HCT116 (cell line): Measurements from ENCODE around the gene SUDS3. TPM values are rescaled to one million over a fixed set of nuclear protein-coding genes. Genes with fewer than 3 reads are reported as not detected.

ENCODE experiments used
- ATAC-seq: fragments of 200-7000 bp; cut with Tn5 transposase; 2 replicates; pipeline ENCODE4 v1.9.1; 2020; ENCODE audit warnings: mild to moderate bottlenecking, moderate library complexity
- BruUV-seq: library from RNA; stranded (reverse); fragments of 400-500 nt; replicated peaks from 2 replicates; lab custom pipeline; 2021; lab: Mats Ljungman, UMichigan
- CTCF ChIA-PET: fragments of 300-600 bp; sonication (Branson Sonifier 250); formaldehyde crosslinking; loops from one replicate; lab custom pipeline; 2021; ENCODE audit warnings: antibody characterized with exemption; lab: Charles Lee
- POLR2A ChIA-PET: fragments of 300-600, 350-600 bp; sonication (Branson Sonifier 250); formaldehyde crosslinking; loops from one replicate; lab custom pipeline; 2021; ENCODE audit warnings: antibody characterized with exemption; lab: Charles Lee
- RAD21 ChIA-PET, 2 experiments: fragments of 300-600 bp; sonication (Branson Sonifier 250); formaldehyde crosslinking; loops; one replicate each; lab custom pipeline; 2023; ENCODE audit warnings: low total read pairs in 2 of 2; ENCODE audit not compliant: uncharacterized antibody in 2 of 2, unreplicated experiment in 2 of 2, low non-redundant PET in 1 of 2; lab: Charles Lee
- DNase-seq: peaks from one replicate; pipeline ENCODE4 v3.0.0-alpha.2; 2010; ENCODE audit warnings: low read depth, low spot score
- H2AFZ ChIP-seq: fragments of 200-600 bp; shearing (Covaris generic), sonication (generic); 2 replicates; pipeline ENCODE4 v1.6.1; 2017; ENCODE audit warnings: low read depth, mixed run types, mixed read lengths, antibody characterized with exemption, low read length; ENCODE audit not compliant: poor library complexity, severe bottlenecking
- H3K27ac ChIP-seq: 2 replicates; pipeline ENCODE4 v1.5.1; 2012; ENCODE audit warnings: low read depth, low read length
- H3K27me3 ChIP-seq: fragments of 200-600 bp; sonication (generic); 2 replicates; pipeline ENCODE4 v1.6.1; 2016; ENCODE audit warnings: mixed run types, low read length, mixed read lengths; ENCODE audit not compliant: insufficient read depth
- H3K36me3 ChIP-seq, 2 experiments: fragments of 200-500 bp in 1 of 2; fragments of 200-600 bp in 1 of 2; sonication (Bioruptor generic) in 1 of 2; sonication (generic) in 1 of 2; 2 replicates each; pipeline versions ENCODE4 v1.5.1 to v1.6.1; 2014 to 2016; ENCODE audit warnings: low read length in 2 of 2, inconsistent platforms in 1 of 2, mixed read lengths in 1 of 2, mixed run types in 1 of 2; ENCODE audit not compliant: insufficient read depth in 2 of 2, control insufficient read depth in 1 of 2
- H3K4me1 ChIP-seq, 2 experiments: fragments of 200-600 bp in 1 of 2; sonication (generic) in 1 of 2; 2 replicates each; pipeline versions ENCODE4 v1.5.1 to v1.6.1; 2012 to 2017; ENCODE audit warnings: low read length in 2 of 2, inconsistent platforms in 1 of 2, mild to moderate bottlenecking in 1 of 2, mixed read lengths in 1 of 2, mixed run types in 1 of 2, moderate library complexity in 1 of 2; ENCODE audit not compliant: insufficient read depth in 2 of 2, control insufficient read depth in 1 of 2
- H3K4me2 ChIP-seq: fragments of 200-600 bp; sonication (generic); 2 replicates; pipeline ENCODE4 v1.6.1; 2017; ENCODE audit warnings: mixed run types, low read length, mixed read lengths
- H3K4me3 ChIP-seq, 2 experiments: fragments of 200-600 bp in 1 of 2; sonication (generic) in 1 of 2; replicated peaks in 1 of 2; 2 replicates each; pipeline ENCODE4 v1.5.1; 2011 to 2016; ENCODE audit warnings: low read length in 2 of 2, control low read depth in 1 of 2, low read depth in 1 of 2, mild to moderate bottlenecking in 1 of 2, mixed read lengths in 1 of 2, mixed run types in 1 of 2
- H3K79me2 ChIP-seq: fragments of 200-600 bp; sonication (generic); 2 replicates; pipeline ENCODE4 v1.6.1; 2017; ENCODE audit warnings: mild to moderate bottlenecking, mixed run types, low read length, moderate library complexity, mixed read lengths; ENCODE audit not compliant: insufficient read depth
- H3K9ac ChIP-seq: fragments of 200-600 bp; sonication (generic); 2 replicates; pipeline ENCODE4 v1.6.1; 2016; ENCODE audit warnings: low read length, mixed read lengths
- H3K9me2 ChIP-seq: fragments of 200-600 bp; sonication (generic), shearing (Covaris generic); 2 replicates; pipeline ENCODE4 v1.6.1; 2017; ENCODE audit warnings: mixed run types, mild to moderate bottlenecking, moderate library complexity; ENCODE audit not compliant: insufficient read depth
- H3K9me3 ChIP-seq, 2 experiments: fragments of 200-500 bp in 1 of 2; fragments of 200-600 bp in 1 of 2; sonication (Bioruptor generic) in 1 of 2; sonication (generic) in 1 of 2; 2 replicates each; pipeline ENCODE4 v1.6.1; 2014 to 2017; ENCODE audit warnings: low read length in 2 of 2, mixed read lengths in 2 of 2, inconsistent platforms in 1 of 2, low read depth in 1 of 2, mild to moderate bottlenecking in 1 of 2, mixed run types in 1 of 2, moderate library complexity in 1 of 2; ENCODE audit not compliant: control insufficient read depth in 1 of 2, insufficient read depth in 1 of 2
- H4K20me1 ChIP-seq: fragments of 200-600 bp; sonication (generic), shearing (Covaris generic); 2 replicates; pipeline ENCODE4 v1.6.1; 2017; ENCODE audit warnings: mixed run types, mild to moderate bottlenecking, moderate library complexity; ENCODE audit not compliant: insufficient read depth
- EGR1 ChIP-seq: IDR thresholded peaks from 2 replicates; pipeline ENCODE4 v1.6.1; 2012; ENCODE audit warnings: low read depth
- FOSL1 ChIP-seq: IDR thresholded peaks from 2 replicates; pipeline ENCODE4 v1.6.1; 2012; ENCODE audit warnings: low read depth
- TCF7L2 ChIP-seq: IDR thresholded peaks from 2 replicates; pipeline ENCODE4 v1.7.0; 2011; ENCODE audit warnings: borderline replicate concordance, inconsistent platforms; ENCODE audit not compliant: insufficient read depth, insufficient read length; ENCODE audit errors: extremely low read depth
- intact Hi-C: fragments of 100-400 bp; cut with micrococcal nuclease; formaldehyde crosslinking; loops from 2 replicates; pipeline ENCODE4 v1.10.0; 2022
- total RNA-seq: library from RNA; stranded (reverse); gene quantifications from one replicate; pipeline ENCODE4 v1.2.1, GENCODE V29; 2021; ENCODE audit not compliant: unreplicated experiment
- TF ChIP-seq, protein P1 (sequence below): IDR thresholded peaks from 2 replicates; pipeline ENCODE4 v1.6.1; 2012; ENCODE audit warnings: low read depth

SUDS3 gene
- total RNA-seq, 1 experiment from 2014 or later = 32.3 TPM

DNA sequence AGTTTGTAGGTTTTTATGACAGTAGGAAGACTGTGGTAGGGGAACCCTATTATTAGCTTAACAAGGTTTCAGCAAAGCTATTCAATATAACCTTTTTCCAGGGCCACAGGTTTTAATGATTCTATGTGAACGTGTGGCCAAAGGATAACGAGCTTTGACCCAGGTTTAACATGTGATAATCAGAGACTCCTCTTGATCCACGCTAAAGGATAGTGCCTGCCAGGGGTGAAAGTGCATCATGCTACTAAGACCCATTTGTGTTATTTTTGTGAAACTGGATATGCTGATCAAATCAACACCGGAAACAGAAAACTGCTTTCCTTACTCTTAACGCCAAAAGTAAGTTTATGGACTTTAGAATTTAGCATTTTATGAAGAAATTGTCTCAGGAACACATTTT is 2.7 kb upstream of the SUDS3 start:
- Histone ChIP-seq H4K20me1 (no peaks in the 10 kb centered on the region), H3K9ac (peak overlapping the region; percentile 69), H3K79me2 (peaks cover 19% of the 10 kb centered on the region), H3K27me3 (no peaks in the 10 kb centered on the region), H3K27ac (no peak overlapping the region), H3K36me3 (no peaks in the 10 kb centered on the region), H3K4me3 (peak overlapping the region; percentile 65 to 89), H3K9me2 (no peaks in the 10 kb centered on the region), H3K4me2 (peak overlapping the region; percentile 91), H3K9me3 (no peaks in the 10 kb centered on the region), H2AFZ (no peak overlapping the region), H3K4me1 (peaks cover 0 to 35% of the 10 kb centered on the region in 2 experiments; a peak in 3 of 4 replicates)
- ChIA-PET RAD21 (no interaction called here), POLR2A (interaction anchor here (0.9 kb wide), 1 partner anchor 212 kb away, joined by 3 read pairs; no protein-coding TSS in a partner anchor), CTCF (interaction anchor here (0.8 to 2.3 kb wide), 3 partner anchors 192 to 319 kb away, joined by 4 to 10 read pairs (median 8); no protein-coding TSS in a partner anchor)
- TF ChIP-seq TCF7L2 = no peak
- TF ChIP-seq FOSL1 = no peak
- TF ChIP-seq, protein P1, sequence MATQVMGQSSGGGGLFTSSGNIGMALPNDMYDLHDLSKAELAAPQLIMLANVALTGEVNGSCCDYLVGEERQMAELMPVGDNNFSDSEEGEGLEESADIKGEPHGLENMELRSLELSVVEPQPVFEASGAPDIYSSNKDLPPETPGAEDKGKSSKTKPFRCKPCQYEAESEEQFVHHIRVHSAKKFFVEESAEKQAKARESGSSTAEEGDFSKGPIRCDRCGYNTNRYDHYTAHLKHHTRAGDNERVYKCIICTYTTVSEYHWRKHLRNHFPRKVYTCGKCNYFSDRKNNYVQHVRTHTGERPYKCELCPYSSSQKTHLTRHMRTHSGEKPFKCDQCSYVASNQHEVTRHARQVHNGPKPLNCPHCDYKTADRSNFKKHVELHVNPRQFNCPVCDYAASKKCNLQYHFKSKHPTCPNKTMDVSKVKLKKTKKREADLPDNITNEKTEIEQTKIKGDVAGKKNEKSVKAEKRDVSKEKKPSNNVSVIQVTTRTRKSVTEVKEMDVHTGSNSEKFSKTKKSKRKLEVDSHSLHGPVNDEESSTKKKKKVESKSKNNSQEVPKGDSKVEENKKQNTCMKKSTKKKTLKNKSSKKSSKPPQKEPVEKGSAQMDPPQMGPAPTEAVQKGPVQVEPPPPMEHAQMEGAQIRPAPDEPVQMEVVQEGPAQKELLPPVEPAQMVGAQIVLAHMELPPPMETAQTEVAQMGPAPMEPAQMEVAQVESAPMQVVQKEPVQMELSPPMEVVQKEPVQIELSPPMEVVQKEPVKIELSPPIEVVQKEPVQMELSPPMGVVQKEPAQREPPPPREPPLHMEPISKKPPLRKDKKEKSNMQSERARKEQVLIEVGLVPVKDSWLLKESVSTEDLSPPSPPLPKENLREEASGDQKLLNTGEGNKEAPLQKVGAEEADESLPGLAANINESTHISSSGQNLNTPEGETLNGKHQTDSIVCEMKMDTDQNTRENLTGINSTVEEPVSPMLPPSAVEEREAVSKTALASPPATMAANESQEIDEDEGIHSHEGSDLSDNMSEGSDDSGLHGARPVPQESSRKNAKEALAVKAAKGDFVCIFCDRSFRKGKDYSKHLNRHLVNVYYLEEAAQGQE = no peak
- BruUV-seq = no TSS peak
- ATAC-seq = no peak
- DNase-seq = no peak
- intact Hi-C loops = no loop called here

DNA sequence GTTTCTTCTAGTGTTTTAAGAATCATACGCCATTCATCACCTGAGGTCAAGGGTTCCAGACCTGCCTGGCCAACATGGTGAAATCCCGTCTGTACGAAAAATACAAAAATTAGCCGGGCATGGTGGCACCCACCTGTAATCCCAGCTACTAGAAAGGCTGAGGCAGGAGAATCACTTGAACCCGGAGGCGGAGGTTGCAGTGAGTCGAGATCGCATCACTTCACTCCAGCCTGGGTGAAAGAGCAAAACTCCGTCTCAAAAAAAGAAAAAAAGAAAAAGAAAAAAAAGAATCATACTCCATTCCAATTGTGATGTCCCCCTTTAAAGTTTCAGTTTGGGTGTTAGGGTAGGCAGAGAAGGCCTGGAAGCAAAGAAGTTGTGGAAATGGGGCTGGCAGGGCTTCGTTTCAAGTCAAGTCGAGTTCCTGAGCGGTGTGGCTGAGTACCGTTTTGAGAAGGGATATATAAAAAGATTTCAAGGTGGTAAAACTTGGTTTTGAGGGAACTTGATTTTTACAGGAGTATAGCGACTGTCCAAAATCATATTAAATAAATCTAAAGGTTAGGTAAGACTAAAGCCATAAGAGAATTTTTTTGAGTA is 2.1 kb upstream of the SUDS3 start:
- Histone ChIP-seq H4K20me1 (no peaks in the 10 kb centered on the region), H3K4me2 (peak overlapping the region; percentile 91), H3K27me3 (no peaks in the 10 kb centered on the region), H3K36me3 (no peaks in the 10 kb centered on the region), H3K79me2 (peaks cover 20% of the 10 kb centered on the region), H3K9ac (no peak overlapping the region), H3K9me2 (no peaks in the 10 kb centered on the region), H3K27ac (no peak overlapping the region), H3K9me3 (no peaks in the 10 kb centered on the region), H3K4me3 (peak overlapping the region; percentile 65 to 89; a peak in 2 of 4 replicates), H3K4me1 (peaks cover 0 to 35% of the 10 kb centered on the region in 2 experiments; a peak in 3 of 4 replicates), H2AFZ (no peak overlapping the region)
- POLR2A ChIA-PET = no interaction called here
- CTCF ChIA-PET = interaction anchor here (0.8 to 4.4 kb wide), 4 partner anchors 192 to 319 kb away, joined by 4 to 62 read pairs (median 9); no protein-coding TSS in a partner anchor
- intact Hi-C loops = no loop called here
- ATAC-seq (no peak), DNase-seq (no peak)
- BruUV-seq = no TSS peak
- RAD21 ChIA-PET = no interaction called here
- TF ChIP-seq, protein P1 = no peak
- TF ChIP-seq EGR1 = 0 out of 2 replicates have a peak, but pooled peaks have one; percentile 26
